Activated T-cell treated with anti-CD3 and anti-CD28 coated beads for 1 hour (primary cell): Measurements from ENCODE around the gene NPDC1.

Experiments used
- DNase-seq: peaks from one replicate; pipeline ENCODE4 v3.0.0-alpha.2; 2020; ENCODE audit warnings: low read depth

Gene NPDC1

GRCh38 chr9:136992819-136993369 lies 53.1 kb downstream of the NPDC1 start:
- DNase-seq = no peak

- peak; percentile 92 for DNase-seq
Measured at GRCh38 chr9:136991993-136992818, 53.8 kb downstream of the NPDC1 start, which contains the start of gene PAXX. Gene PAXX (plus strand): TSS chr9:136992422. CDS start chr9:136992444, 22 bp downstream.

GRCh38 chr9:136990242-136990911 lies 55.6 kb downstream of the NPDC1 start:
- DNase-seq = no peak
